Epidermal melanocyte (primary cell): ENCODE measurements around the gene RBP3.

Experiments
- DNase-seq: peaks from one replicate; pipeline ENCODE4 v3.0.0; 2011; ENCODE audit warnings: low spot score; ENCODE audit not compliant: insufficient read length

Gene RBP3

GRCh38 chr10:47348138-47348651 is at the start of gene RBP3:
Gene RBP3 (plus strand): TSS chr10:47348363. CDS start chr10:47348485, 122 bp downstream.
- no peak for DNase-seq

GRCh38 chr10:47298715-47299114 is 49.4 kb upstream of the RBP3 start:
- no peak for DNase-seq

- no peak for DNase-seq
Observed at GRCh38 chr10:47299611-47300428, 48.3 kb upstream of the RBP3 start, which contains the start of gene GDF10. Gene GDF10 (plus strand): TSS chr10:47300197. CDS start chr10:47300652, 455 bp downstream.

GRCh38 chr10:47300429-47300931 is 47.7 kb upstream of the RBP3 start:
- no peak for DNase-seq

GRCh38 chr10:47301833-47302232 is 46.3 kb upstream of the RBP3 start:
- no peak for DNase-seq

GRCh38 chr10:47303105-47303504 is 45.1 kb upstream of the RBP3 start:
- no peak for DNase-seq

- DNase-seq = no peak
Observed at GRCh38 chr10:47303866-47304265, 44.3 kb upstream of the RBP3 start.

- no peak for DNase-seq
Observed at GRCh38 chr10:47305566-47305965, 42.6 kb upstream of the RBP3 start.

- no peak for DNase-seq
Observed at GRCh38 chr10:47306387-47307210, 41.6 kb upstream of the RBP3 start.

GRCh38 chr10:47307381-47307780 is 40.8 kb upstream of the RBP3 start:
- DNase-seq = no peak

GRCh38 chr10:47308775-47309174 is 39.4 kb upstream of the RBP3 start:
- DNase-seq = no peak

- no peak for DNase-seq
Observed at GRCh38 chr10:47309408-47310089, 38.6 kb upstream of the RBP3 start.

- no peak for DNase-seq
Observed at GRCh38 chr10:47310090-47310505, 38.1 kb upstream of the RBP3 start.

GRCh38 chr10:47311193-47311931 is 36.8 kb upstream of the RBP3 start:
- DNase-seq = no peak

- peak; percentile 70 for DNase-seq
Observed at GRCh38 chr10:47311932-47312662, 36.1 kb upstream of the RBP3 start.

- no peak for DNase-seq
Observed at GRCh38 chr10:47312663-47312995, 35.5 kb upstream of the RBP3 start.

- no peak for DNase-seq
Observed at GRCh38 chr10:47314416-47314970, 33.7 kb upstream of the RBP3 start.

- no peak for DNase-seq
Observed at GRCh38 chr10:47315421-47315820, 32.7 kb upstream of the RBP3 start.

- no peak for DNase-seq
Observed at GRCh38 chr10:47316131-47316530, 32.0 kb upstream of the RBP3 start.

GRCh38 chr10:47317251-47317650 is 30.9 kb upstream of the RBP3 start:
- no peak for DNase-seq
